Heart left ventricle (tissue), 13 donors: Measurements from ENCODE around the gene TEX2.

Source experiments
- POLR2A ChIP-seq, 2 donors: fragments of 450-650 bp; IDR thresholded peaks; one replicate each; pipeline ENCODE4 v1.6.1; 2017; ENCODE audit warnings: antibody characterized with exemption in 2 of 2, mild to moderate bottlenecking in 2 of 2, moderate library complexity in 2 of 2
- TF ChIP-seq, protein P1 (sequence below), 12 donors: fragments of 200-600 bp; sonication (generic) in 4 of 12; IDR thresholded peaks; one replicate each; pipeline versions ENCODE4 v1.5.0 to v1.8.0; 2018 to 2022; ENCODE audit warnings: antibody characterized with exemption in 12 of 12, mild to moderate bottlenecking in 5 of 12
- donor health status: ischemic (EF 13 %, LVEDD 7.1; RV severe dilation, severe dysfunction).
- donor health status: DM: no; HTN: yes; CAD: no.
- donor health status: DM: no; HTN: no; CAD: no.
- donor health status: ischemic (EF 25% LVEDD 6.9; RV normal size, moderate dysfunction).
- donor health status: ischemic (EF 25% LVEDD 5.7; RV mildly dilated, moderate dysfunction).
- donor health status: ischemic (EF 35%, LVEDD 5.7; RV mildly dilated, moderate dysfunction).
- donor health status: nonischemic (EF 11% LVEDD 7.7; RV severe dilation, severe dysfunction).
- donor health status: DM: yes; HTN: yes; CAD: no.
- donor health status: PGD.
- donor health status: ischemic (EF 29% LVEDD 5.4; RV normal size, mild dysfunction).
- donor health status: nonischemic (EF 23%, LVEDD 6.1; RV moderate dilation, normal function).

DNA sequence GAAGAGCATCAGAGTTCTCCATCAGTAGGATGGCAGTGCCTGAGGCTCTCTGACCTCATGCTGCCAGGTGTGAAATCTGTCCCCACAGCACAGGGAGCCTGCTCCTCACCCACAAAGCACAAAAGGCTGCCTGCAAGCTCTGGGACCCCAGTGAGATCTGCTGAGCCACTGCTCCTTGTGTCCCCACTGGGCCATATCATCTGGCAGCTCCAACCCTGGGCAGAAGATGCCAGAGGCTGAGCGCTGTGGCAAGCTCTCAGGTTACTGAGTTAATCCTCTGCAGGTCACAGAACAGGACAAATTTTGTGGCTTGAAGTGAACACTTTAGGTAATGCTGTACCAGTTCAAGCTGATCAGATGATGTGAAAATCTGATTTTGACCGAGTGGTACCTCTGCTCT lies 106.4 kb downstream of the TEX2 start:
- TF ChIP-seq, protein P1, sequence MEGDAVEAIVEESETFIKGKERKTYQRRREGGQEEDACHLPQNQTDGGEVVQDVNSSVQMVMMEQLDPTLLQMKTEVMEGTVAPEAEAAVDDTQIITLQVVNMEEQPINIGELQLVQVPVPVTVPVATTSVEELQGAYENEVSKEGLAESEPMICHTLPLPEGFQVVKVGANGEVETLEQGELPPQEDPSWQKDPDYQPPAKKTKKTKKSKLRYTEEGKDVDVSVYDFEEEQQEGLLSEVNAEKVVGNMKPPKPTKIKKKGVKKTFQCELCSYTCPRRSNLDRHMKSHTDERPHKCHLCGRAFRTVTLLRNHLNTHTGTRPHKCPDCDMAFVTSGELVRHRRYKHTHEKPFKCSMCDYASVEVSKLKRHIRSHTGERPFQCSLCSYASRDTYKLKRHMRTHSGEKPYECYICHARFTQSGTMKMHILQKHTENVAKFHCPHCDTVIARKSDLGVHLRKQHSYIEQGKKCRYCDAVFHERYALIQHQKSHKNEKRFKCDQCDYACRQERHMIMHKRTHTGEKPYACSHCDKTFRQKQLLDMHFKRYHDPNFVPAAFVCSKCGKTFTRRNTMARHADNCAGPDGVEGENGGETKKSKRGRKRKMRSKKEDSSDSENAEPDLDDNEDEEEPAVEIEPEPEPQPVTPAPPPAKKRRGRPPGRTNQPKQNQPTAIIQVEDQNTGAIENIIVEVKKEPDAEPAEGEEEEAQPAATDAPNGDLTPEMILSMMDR (IDR thresholded peaks at IDR 0.05), result no peak
- TF ChIP-seq POLR2A (IDR thresholded peaks at IDR 0.05), result no peak
